GM19372 (cell line): Measurements from ENCODE around the gene RYR2.
A peak's percentile ranks its signal among the peaks of the same experiment; 100 is the strongest.
"Not testable (repeated sequence)": the region's sequence is repeated elsewhere in the genome, so short reads cannot be mapped to it uniquely, and the experiment has no call there.

ENCODE experiments used
- ATAC-seq: cut with Tn5 transposase; IDR thresholded peaks from one replicate; pipeline ENCODE4 v1.9.1; 2021; ENCODE audit warnings: mild to moderate bottlenecking, low read depth, moderate library complexity; ENCODE audit not compliant: unreplicated experiment

Gene RYR2

DNA sequence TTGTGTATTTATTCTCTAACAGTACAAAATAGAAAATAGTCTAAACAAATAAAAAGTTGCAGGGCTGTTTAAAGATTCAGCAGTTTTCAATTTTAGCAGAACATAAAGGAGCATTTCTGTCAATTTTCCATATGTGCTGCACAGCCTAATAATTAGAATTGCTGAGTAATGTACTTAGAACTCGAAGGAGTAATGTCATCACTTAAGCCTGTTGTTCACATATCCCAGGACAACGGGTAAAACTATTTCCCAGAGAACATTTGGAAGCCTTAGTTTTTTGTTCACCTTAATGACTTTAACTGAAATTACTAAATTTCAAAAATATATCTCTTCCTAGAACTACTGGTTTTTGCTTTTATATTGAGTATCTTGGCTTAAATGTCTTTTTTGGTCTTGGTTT, 767.1 kb downstream of the RYR2 start:
- ATAC-seq: no peak

DNA sequence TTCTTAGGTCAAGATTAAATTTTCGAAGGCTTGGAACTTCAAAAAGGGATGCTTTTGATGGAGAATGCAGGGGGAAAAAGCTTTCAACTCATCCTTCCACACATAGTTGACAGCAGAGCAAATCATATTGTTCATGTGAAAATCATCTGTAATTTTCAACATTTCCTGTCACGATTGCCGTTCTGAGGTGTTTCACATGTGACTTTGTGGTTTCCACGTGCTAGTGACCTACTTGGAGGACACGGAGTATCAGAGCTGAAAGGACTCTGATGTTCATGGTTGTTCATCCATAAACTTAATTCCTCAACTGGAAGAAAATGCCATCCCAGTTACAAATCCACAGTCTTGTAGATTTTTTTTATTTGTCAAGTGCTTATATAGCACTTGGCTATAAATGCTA, 769.6 kb downstream of the RYR2 start:
- ATAC-seq: no peak

DNA sequence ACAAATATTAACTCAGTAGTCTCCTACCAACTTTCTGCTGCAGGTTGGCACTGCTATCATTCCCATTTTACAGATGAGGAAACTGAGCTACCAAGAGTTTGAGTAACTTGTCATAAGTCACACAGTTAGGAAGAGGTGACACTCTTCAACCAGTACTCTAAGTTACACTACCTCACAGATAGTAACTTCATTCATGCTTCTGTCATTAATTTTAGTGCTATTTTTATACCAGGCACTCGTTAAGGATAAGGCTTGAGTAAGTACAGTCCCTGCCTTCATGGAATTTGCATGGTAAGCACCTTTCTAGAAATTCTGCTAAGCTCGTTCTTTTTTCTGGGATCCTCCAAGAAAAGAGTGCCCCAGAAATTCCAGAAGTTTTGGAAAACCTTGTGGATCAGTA, 770.1 kb downstream of the RYR2 start:
- no peak for ATAC-seq

DNA sequence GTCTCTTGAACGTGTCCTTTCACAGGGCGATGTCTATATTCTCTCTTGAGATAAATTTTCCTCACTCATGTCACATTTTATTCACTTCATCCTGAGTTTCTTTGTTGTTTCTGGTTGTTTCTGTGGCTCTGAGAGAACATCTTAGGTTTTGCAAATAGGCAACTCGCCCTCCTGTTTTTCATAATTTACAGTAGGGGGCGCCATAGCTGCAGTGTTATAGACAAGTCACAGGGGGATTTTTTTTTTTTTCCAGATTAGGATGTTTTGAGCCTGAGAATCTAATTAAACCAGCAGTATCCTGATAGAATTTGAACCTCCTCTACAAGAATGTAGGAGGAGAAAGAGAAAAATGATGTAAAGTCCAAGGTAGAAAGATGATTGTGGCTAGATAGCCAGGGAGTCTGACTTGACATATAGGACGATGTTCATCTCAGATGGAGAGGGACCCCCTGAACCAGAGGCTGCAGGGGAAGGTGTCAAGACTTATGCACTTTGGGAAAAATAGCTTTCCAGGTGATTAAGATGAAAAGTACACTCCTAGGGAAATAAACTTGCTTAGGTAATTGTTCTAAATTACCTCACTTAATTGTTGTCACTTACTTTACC, 772.4 kb downstream of the RYR2 start:
- ATAC-seq: no peak

DNA sequence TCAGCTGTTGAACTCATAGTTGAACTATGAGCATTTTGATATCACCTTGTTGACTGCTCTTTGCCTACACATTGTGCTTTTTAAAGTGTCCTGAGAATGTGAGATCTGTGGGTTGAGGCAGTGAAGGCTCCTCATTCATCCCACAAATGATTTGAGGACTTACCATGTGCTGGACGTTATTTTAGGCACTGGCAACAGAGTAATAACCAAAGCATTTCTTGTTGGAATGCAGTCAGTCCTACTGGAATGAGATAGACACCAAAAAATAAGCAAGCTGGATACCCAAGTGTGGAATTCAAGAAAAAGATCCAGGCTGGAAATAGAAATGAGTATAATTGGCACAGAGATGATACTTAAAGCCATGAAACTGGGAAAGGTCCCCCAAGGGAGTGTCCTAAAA, 775.3 kb downstream of the RYR2 start:
- no peak for ATAC-seq

DNA sequence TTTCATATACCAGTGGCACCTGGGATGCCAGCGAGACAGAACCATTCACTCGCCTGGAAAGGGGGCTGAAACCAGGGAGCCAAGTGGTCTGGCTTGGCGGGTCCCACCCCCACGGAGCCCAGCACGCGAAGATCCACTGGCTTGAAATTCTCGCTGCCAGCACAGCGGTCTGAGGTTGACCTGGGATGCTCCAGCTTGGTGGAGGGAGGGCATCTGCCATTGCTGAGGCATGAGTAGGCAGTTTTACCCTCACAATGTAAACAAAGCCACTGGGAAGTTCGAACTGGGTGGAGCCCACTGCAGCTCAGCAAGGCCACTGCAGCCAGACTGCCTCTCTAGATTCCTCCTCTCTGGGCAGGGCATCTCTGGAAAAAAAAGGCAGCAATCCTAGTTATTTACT, 778.6 kb downstream of the RYR2 start:
- ATAC-seq: not testable (repeated sequence)

DNA sequence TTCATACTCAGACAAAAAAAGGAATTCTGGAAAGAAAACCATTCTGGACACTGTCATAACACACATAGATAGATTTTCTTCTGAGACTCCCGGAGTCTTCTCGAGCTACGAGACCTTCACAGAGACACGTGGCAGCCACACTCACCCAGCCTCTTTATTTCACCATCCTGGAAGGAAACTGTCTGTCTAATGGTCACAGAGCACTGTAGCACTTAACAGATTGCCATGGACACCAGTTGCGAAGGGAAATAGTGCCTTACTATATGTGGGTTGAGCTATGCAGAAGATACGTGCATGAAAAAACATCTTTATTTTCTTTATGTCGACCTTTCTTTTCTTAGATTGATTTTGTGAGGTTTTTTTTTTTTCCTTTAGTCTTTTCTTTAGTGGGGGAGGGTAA, 790.9 kb downstream of the RYR2 start:
- no peak for ATAC-seq

DNA sequence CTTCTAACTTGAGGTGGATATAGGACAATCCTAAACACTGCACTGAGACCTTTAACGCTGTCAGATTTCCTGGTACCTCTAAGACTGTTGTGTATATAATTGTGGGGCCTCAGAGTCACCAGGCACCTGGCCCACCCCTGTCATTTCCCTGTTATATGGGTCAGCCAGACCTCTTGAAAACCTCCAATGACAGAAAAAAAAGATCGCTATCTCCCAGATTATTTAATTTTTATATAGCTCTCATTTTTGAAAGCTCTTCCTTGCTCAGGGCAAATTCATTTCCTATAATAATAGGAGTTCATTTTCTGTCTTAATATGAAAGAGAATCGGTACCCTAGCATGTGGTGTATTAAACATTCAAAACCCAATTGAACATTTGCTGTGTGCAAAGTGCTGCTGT, 792.1 kb downstream of the RYR2 start:
- ATAC-seq: no peak

DNA sequence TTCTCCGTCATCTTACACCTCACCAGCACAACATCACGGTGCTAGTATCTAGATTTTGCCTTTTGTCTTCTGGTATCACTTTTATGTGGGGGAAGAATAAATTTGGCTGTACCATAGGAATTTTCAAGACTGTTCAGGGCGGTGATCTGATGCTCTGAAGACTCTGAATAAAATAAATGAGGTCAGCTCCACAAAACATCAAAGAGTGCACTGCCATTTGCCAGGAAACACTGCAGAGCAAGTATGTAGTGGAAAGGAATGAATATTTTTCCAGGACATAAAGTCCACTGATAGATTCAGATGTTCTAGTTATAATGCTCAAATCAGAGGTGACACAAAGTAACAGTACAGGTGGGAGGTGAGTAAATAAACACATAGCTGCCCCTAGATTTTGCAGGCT, 792.5 kb downstream of the RYR2 start:
- ATAC-seq: no peak

DNA sequence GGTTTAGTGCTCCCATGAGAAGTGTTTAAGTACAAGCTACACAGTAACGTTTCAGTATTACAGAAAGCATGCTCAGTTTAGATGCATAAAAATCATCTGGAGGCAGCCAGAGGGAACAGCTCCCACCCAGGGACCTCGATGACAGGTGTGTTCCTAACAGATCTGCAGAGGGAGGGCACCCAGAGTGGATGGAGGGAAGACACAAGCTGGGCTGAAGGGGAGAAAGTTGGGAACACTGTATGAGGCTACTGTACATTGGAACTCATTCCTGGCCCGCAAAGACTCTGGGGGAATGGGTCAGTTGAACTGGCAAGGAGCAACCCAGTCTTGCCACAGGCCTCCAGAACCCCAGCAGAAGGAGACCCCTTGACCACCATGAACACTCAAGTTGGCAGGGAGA, 796.3 kb downstream of the RYR2 start:
- ATAC-seq: no peak

DNA sequence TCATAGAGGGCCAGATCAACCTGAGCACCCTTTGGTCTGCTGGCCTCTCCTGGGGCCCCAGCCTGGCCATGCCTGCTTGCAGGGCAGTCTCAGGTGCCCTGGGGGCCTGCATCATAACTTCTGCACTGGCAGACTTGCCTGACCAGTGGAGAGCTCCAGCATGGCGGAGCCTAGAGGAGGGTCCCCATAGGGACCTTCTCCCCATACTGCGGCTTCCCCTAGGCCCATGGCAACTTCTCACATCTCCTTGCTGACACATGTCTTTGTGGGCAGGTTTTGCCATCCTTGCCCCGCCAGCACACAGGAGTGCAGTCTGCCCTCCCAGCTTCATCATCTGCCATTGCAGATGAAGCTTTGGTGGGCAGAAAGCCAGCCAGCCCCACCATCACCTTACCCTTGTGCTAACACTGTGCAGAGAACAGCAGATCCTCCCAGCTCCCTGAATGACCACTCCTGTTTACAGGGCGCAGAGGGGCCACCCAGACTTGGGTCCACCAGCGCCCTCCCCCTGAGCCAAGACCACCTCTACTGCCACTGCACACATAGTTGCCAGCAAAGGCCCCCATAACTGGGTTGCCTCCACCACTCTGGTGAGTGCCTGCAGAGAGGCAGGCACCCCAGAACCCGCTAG, 797.0 kb downstream of the RYR2 start:
- ATAC-seq: no peak

DNA sequence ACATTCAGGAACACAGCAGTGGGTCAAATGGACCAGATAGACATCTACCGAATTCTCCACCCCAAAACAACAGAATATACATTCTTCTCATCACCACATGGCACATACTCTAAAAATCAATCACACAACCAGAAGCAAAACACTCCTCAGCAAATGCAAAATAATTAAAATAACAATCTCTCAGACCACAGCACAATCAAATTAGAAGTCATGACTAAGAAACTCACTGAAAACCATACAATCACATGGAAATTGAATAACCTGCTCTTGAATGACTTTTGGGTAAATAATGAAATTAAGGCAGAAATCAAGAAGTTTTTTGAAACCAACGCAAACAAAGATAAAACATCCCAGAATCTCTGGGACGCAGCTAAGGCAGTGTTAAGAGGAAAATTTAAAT, 799.5 kb downstream of the RYR2 start:
- ATAC-seq: no peak

DNA sequence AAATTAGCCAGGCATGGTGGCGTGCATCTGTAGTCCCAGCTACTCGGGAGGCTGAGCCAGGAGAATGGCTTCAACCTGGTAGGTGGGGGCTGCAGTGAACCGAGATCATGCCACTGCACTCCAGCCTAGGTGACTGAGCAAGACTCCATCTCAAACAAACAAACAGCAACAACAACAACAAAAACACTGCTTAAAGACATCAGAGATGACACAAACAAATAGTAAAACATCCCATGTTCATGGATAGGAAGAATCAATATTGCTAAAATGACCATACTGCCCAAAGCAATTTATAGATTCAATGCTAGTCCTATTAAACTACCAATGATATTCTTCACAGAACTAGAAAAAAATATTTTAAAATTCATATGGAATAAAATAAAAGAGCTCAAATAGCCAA, 801.5 kb downstream of the RYR2 start:
- ATAC-seq: not testable (repeated sequence)

DNA sequence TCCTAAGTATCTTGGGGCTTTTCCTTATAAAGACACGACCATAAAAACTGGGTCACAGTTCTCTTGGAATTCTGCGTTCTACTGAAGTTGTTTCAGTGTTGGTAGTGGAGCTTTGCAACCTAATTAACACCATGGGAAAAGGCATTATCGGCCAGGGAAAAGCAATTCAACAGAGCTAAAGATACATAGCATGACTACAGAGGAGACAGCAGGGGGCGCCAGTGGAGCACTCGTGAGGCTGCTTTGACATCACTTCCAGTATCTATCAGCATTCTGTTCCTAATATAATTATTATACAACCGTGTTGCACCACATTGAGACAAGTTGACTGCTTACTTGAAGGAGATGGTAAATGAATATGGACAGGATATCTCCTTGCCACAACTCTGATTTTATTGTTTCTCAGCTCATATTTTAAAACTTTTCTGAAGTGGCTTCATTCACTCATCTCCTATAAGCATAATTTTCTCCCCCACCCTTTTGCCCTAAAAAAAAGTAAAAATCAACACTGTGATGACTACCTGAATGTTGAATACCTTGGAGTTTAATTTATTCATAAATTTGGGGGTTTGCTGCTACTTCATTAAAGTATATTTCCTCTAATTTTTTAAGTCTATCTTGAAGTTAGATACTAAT, 809.3 kb downstream of the RYR2 start:
- ATAC-seq: no peak

DNA sequence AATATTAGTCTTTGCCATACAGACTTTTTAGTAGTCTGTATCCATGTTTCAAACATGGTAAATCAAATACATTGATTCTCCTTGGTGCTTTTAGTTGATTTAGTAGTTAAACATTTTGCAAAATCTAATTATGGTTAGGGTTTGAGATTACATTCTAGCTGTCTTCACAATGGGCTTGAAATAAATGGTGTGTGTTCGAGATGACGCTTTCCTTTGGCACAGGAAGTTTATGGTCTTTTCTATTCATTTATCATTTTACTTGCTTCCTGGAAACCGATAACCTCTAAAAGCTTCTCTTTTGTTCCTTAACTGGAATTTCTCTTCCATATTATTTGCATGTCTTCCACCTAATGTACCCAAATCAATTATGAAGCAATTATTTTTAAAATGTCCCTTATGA, 810.4 kb downstream of the RYR2 start:
- no peak for ATAC-seq

DNA sequence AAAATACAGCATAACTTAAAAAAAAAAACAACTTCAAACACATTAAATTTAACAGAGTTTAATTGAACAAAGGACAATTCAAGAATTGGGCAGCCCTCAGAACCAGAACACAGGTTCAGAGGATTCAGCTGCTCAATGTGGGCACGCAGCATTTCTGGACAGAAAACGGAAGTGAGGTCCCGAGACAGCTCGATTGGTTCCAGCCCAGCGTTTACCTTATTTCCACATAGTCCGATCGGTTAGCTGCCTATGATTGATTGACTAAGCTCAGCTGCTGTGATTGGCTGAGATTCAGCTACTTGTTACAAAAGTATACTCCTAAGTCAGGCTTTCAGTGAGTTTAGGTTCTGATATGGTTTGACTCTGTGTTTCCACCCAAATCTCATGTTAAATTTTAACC, 815.5 kb downstream of the RYR2 start:
- no peak for ATAC-seq

DNA sequence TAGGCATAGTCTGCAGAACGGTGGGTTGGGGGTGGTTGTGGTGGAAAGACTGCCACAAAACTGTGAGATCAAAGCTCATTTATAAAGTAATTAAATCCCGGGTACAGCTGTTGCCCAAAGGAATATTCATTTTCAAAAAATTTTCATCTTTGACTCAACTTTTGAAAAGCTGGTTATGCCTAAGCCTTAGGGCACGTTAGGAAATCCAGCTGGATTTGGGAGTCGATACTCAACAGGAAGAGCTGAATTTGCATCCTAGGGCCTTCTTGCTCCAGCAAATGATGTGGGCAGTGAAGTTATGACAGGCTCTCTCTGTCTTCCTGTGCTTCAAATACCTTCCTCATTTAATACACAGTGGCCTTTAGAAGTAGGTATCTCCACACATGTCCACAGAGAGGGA, 817.0 kb downstream of the RYR2 start:
- no peak for ATAC-seq

DNA sequence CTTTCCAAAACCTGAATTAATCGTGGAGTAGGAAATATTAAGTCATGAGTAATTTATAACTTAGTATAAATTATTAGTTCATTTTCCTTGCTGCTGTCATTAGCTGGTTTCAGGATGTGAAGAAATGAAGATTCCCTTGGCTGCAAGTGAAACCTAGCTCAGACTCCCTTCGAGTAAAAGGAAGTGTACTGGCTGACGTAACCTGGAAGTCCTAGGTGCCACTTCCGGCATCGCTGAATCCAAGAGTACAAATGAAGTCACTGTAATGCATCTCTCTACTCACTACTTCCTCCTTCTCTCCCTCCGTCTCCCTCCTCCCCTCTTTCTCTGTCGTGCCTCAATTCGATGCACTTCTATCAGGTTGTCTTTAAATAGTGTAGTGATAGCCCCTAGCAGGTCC, 820.0 kb downstream of the RYR2 start:
- ATAC-seq: no peak

DNA sequence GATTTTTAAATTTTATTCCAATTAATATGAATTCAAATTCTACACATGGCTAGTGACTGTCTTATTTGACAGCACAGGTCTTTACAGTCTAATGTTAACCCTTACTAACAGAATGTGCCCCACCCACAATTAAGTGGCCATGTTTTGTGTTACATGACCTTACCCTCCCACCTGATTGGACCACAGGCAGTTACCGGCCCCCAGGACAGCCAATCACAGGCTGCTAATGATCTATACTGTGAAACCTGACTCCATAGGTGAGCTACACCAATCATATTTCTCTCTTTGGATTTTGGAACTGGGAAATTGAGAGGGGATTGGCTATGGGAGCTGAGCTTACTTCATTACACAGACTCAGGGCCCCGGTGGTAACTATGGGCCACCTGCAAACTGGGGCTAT, 821.2 kb downstream of the RYR2 start:
- ATAC-seq: no peak

DNA sequence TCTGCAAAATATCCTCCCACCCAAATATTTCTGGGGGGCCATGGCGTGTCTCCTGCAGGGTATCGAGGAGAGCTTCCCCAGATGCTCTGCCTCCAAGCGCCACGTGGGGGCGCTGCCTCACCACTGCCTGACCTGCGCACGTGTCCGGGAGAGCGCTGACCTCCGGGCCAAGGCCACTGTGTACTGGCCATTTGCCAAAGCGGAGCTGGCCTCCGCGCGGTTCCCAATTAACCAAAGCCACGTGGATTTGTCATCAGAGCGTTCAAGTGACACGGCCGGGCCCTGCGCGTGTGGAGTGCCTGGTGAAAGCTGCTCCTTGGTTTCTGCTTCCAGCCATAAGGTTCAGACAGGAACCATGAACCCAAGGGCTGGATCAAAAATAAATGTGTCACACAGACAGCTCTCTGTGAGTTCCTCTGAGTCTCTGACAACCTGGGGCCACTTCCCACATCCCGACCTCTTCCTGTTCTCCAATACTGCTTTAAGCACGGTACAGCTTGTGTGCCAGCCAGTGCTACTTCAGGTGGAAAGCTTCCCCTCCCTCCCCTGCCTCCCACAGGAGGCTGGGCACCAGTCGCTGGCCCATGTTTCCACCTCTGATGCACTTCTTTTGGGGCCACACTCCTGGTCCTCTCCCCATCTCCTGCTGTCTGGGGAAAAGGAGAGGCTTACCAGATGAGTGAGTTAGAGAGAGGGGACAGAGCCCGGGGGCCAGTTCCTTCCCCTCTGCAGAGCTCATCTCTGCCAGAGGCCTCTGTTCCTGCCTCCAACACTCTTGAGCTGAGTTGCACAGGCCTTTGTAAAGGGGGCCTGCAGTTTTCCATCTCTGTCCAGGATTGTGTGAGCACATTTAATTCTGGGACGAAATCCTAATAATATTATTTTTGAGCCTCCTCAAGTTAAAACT, 822.6 kb downstream of the RYR2 start:
- peak; percentile 53 for ATAC-seq

DNA sequence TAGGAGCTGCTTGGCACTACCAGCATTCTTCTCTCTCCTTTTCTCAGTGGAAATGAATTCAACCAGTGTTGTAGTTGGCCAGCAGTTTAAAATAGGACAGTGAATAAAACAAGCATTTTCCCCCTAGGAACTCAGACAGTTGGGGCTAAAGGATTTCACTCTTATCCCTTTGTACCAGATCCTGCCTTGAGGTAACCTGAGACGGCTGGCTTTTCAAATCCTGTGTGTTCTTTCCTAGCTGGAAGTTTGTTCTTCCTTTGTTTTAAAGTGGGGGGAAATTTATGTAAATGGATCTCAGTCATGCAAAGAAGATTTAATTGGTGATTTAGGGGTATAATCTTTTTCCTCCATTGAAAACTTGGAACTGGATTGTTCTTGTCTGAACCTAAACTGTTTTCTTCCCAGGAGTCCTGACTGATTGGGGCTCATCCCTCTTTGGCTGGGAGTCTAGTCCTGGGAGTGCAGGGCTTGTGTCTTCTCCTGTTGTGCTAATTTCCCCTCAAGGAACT, 825.5 kb downstream of the RYR2 start:
- no peak for ATAC-seq
